GM10847 (cell line): ENCODE results near the gene DAP3.
A peak's percentile ranks its signal among the peaks of the same experiment; 100 is the strongest.

Experiments used
- POLR2A ChIP-seq: IDR thresholded peaks from 2 replicates; pipeline ENCODE4 v1.6.1; 2011; ENCODE audit not compliant: insufficient read length; ENCODE audit errors: extremely low read depth

The DAP3 gene

DNA sequence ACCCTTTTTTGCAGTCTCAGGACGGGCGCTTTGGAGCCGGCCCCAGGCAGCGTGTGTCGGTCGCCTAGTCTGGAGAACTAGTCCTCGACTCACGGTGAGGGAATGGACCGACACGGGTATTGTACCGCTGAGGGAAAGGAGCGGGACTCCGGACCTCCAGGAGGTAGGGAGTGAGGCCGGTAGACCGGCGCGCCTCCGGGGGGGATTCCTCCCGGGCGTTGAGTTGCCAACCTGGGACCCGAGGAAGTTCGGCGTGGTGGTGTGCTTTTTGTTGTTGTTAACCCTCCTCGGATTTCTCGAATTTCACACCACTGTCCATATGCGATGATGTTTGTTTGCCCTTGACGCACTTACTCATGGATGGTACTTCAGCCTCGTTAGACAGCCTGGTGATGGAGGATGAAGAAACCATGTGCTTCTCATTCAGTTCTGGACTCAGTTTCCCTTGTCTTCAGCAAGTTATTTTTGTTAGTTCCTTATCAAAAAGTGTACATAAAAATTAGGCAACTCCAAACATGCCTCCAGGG is at the start of gene DAP3:
DAP3 (plus strand) TSS at position 11 of the 527 bp plus-strand sequence. CDS start 20,689 bp downstream, outside the sequence.
- peak; percentile 60 for TF ChIP-seq POLR2A

GRCh38 chr1:155640367-155640766 is 48.5 kb upstream of the DAP3 start:
- no peak for TF ChIP-seq POLR2A

DNA sequence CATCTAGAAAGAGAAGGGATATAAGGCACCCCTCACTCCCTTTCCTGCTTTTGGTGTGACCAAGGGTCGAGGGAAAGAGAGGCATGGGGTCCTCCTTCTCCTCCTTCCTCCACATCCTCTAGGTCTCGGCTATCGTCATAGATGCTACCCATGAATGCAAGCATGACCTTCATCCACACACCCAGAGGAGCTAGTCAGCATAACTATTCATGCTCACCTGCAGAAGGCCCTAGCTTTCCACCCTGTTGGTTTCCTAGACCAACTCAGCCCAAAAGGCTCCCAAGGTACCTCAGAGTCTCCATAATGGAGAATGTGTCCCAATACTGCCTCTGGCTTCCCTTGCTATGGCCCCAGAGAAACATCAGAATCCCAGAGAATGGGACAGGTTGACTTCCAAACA is 45.7 kb upstream of the DAP3 start:
- TF ChIP-seq POLR2A = no peak

- TF ChIP-seq POLR2A = no peak
Observed at GRCh38 chr1:155645034-155645598, 43.8 kb upstream of the DAP3 start.

DNA sequence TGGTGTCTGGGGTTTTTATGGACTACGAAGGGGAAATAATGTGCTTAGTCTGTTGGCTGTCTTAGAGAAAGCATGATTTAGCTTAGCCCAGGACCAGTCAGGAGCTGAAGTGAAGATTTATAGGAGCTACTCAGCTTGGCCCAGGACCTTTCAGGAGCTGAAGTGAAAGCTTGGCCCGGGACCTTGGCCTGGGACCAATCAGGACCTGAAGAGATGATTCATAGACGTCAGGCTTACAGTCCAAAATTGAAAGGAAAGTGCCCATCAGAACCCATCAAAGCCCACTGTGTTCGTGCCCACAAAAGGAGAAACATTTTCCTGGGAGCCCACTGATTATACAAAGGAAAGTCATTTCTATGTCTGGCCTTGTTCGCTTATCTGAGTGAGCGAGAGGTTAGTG is 43.2 kb upstream of the DAP3 start:
- no peak for TF ChIP-seq POLR2A

GRCh38 chr1:155646307-155646706 is 42.6 kb upstream of the DAP3 start:
- TF ChIP-seq POLR2A = no peak

- no peak for TF ChIP-seq POLR2A
Observed at GRCh38 chr1:155648207-155649147, 40.4 kb upstream of the DAP3 start.

- TF ChIP-seq POLR2A = no peak
Observed at GRCh38 chr1:155649676-155650075, 39.2 kb upstream of the DAP3 start.

GRCh38 chr1:155650231-155650757 is 38.6 kb upstream of the DAP3 start:
- no peak for TF ChIP-seq POLR2A

- TF ChIP-seq POLR2A = no peak
Observed at GRCh38 chr1:155651861-155652661, 36.8 kb upstream of the DAP3 start.

- TF ChIP-seq POLR2A = no peak
Observed at GRCh38 chr1:155652951-155653350, 35.9 kb upstream of the DAP3 start.

DNA sequence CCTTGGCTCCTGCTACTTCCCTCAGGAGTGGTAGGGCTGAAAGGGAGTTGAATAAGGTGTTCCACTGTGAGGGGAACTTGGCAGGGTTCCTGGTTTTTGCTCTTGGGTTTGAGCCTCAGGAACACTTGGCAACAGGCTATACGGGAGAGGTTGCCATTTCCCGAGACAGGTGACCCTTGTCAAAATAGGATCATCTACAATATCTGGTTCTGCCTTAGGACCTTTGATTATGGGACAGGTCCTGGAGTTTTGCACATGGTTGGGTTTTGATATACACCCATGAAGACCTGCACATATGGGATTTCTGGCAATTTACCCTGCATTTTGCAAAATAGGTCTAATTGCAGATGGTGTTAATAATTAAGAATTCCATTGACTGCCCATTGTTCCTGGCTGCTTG is 31.4 kb upstream of the DAP3 start:
- TF ChIP-seq POLR2A = no peak

DNA sequence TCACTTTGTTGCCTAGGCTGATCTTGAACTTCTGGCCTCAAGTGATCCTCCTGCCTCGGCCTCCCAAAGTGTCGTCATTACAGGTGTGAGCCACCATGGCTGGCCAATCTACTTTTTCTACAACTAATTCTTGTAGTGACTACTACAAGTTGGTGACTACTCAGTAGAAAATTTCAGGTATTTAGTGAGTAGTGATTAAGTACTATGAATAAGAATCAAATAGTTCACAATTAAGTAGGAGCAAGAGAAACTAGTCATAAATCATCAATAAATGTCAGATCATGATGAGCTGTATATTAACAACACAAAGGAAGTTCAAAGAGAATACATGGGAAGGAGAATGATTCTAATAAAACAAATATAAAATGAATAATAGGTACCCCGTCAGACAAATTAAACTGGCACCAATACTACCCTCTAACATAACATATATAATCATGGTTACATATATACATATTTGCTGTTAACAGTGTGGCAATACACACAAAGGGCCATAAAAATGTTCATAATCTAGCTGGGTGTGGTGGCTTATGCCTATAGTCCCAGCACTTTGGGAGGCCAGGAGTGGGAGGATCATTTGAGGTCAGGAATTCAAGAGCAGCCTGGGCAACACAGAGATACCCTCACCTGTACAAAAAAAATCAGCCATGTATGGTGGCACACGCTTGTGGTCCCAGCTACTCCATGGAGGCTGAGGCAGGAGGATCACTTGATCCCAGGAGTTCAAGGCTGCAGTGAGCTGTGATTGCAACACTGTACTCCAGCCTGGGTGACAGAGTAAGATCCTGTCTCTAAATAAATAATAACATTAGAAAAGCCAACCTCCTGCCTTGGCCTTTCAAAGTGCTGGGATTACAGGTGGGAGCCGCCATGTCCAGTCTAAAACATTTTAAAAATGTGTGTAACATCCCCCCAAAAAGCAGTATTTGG is 19.4 kb upstream of the DAP3 start:
- TF ChIP-seq POLR2A = no peak

DNA sequence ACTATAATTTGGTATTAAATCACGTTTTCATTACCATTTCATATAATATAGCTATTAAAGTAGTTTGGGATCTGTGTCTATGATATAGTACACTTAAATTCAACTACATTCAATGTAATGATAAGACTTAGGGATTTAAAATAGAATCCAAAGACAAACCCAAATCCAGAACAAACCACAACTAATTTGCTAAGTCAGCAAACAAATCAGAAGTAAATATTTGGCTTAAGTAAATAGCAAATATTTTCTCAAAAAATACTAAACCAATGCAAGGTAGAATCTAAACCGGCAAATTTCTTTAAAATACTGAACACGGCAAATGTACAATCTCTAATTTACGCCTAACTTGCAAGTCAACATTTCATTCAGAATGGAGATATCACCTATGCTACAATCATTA is 17.1 kb upstream of the DAP3 start:
- TF ChIP-seq POLR2A = no peak

DNA sequence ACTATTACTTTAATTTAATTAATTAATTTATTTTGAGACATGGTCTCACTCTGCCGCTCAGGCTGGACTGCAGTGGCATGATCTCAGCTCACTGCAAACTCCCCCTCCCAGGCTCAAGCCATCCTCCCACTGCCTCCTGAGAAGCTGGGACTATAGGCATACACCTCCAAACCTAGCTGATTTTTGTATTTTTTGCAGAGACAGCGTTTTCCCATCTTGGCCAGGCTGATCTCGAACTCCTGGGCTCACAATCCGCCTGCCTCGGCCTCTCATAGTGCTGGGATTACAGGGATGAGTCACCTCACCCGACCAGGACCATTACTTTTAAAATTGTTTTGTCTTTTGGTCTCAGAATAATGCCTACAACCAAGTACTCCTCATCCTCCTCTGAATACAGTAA is 15.9 kb upstream of the DAP3 start:
- TF ChIP-seq POLR2A = no peak

DNA sequence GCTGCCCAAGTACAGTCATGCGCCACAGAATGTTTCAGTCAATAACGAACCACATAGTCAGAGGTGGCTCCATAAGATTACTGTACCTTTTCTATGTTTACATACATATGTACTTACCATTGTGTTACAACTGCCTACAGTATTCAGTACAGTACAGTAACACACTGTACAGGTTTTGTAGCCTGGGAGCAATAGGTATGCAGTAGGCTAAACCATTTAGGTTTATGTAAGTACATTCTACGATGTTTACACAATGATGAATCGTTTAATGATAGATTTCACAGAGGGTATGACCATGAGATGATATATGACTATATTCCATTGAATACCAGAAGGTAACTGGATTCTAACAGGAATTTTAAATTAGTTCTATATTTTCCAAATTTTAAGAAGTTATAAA is 10.9 kb upstream of the DAP3 start:
- no peak for TF ChIP-seq POLR2A
